ENCODE results near the gene FBH1. TPM values are rescaled to one million over a fixed set of nuclear protein-coding genes. Genes with fewer than 3 reads are reported as not detected.

The FBH1 gene
- total and polyA plus RNA-seq, 2 experiments from 2014 or later: 62.5 to 90.8 TPM

DNA sequence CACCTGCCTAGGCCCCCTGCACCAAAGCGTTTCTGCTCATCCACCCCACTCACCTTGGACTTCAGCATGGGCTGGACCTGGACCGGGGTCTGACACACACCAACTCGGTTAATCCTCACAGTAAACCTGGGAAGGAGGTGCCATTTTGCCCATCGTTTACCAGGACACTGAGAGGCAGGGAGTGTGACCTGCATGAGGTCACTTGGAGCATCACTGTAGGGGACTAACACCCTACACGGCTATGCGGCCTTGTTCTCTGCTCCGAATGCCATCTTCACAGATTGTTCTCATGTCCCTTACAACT is 33.4 kb upstream of the FBH1 start (continued):
- TF ChIP-seq, protein P1, sequence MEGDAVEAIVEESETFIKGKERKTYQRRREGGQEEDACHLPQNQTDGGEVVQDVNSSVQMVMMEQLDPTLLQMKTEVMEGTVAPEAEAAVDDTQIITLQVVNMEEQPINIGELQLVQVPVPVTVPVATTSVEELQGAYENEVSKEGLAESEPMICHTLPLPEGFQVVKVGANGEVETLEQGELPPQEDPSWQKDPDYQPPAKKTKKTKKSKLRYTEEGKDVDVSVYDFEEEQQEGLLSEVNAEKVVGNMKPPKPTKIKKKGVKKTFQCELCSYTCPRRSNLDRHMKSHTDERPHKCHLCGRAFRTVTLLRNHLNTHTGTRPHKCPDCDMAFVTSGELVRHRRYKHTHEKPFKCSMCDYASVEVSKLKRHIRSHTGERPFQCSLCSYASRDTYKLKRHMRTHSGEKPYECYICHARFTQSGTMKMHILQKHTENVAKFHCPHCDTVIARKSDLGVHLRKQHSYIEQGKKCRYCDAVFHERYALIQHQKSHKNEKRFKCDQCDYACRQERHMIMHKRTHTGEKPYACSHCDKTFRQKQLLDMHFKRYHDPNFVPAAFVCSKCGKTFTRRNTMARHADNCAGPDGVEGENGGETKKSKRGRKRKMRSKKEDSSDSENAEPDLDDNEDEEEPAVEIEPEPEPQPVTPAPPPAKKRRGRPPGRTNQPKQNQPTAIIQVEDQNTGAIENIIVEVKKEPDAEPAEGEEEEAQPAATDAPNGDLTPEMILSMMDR (conservative IDR thresholded peaks at IDR 0.05; ENCODE audit: low read depth in 2 of 2): no peak
- TF ChIP-seq EZH2phosphoT487 (IDR thresholded peaks at IDR 0.05; ENCODE audit: unreplicated experiment): no peak
- TF ChIP-seq, protein P2, sequence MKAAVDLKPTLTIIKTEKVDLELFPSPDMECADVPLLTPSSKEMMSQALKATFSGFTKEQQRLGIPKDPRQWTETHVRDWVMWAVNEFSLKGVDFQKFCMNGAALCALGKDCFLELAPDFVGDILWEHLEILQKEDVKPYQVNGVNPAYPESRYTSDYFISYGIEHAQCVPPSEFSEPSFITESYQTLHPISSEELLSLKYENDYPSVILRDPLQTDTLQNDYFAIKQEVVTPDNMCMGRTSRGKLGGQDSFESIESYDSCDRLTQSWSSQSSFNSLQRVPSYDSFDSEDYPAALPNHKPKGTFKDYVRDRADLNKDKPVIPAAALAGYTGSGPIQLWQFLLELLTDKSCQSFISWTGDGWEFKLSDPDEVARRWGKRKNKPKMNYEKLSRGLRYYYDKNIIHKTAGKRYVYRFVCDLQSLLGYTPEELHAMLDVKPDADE (IDR thresholded peaks at IDR 0.05): no peak

DNA sequence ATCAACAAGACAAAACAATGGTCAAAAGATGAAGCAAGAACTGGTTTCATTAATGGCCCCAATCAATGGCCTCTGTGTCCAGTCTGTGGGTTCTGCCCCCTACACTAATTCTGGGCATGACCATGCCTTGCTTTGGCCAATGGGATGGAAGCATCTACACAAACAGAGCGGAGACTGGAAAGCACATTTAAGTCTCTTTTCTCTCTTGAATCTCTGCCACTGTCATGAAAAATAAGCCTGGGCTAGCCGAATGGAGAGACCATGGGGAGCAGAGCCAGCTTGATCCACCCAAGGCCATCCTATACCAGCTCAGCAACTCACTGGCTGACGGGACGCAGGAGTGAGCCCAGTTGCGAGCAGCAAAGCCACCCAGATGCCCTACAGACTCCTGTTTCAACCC is 31.2 kb upstream of the FBH1 start:
- H3K4me1 Mint-ChIP-seq: peaks cover 4% of the 10 kb centered on the region; the same call in 1 of the 3 replicates
- Histone ChIP-seq H3K79me2 (replicated peaks; ENCODE audit: insufficient read depth) (no peaks in the 10 kb centered on the region), H3K4me3 (no peak overlapping the region), H3K27ac (ENCODE audit: low read depth) (no peak overlapping the region), H4K20me1 (replicated peaks; ENCODE audit: insufficient read depth) (no peaks in the 10 kb centered on the region), H3K27me3 (ENCODE audit: insufficient read depth) (no peaks in the 10 kb centered on the region), H3F3A (replicated peaks; ENCODE audit: low read depth) (no peaks in the 10 kb centered on the region), H3K4me2 (no peak overlapping the region), H3K9me2 (ENCODE audit: insufficient read depth) (no peaks in the 10 kb centered on the region), H3K4me1 (ENCODE audit: insufficient read depth) (no peaks in the 10 kb centered on the region), H2AFZ (no peak overlapping the region), H3K36me3 (ENCODE audit: insufficient read depth) (no peaks in the 10 kb centered on the region)
- H3K36me3 Mint-ChIP-seq (ENCODE audit: low read depth): peaks cover 19% of the 10 kb centered on the region; the same call in 2 of the 3 replicates
- H3K27me3 Mint-ChIP-seq (ENCODE audit: insufficient read depth, low read depth, poor library complexity): peaks cover 1% of the 10 kb centered on the region
- peaks cover 3% of the 10 kb centered on the region for H3K9me3 Mint-ChIP-seq
- DNase-seq (ENCODE audit: low spot score) (no peak), ATAC-seq (no peak)
- H3K4me3 Mint-ChIP-seq: no peak overlapping the region
- no peak overlapping the region for H3K27ac Mint-ChIP-seq
- TF ChIP-seq EZH2 (IDR thresholded peaks at IDR 0.05; ENCODE audit: low read depth, unreplicated experiment) (no peak), STAT1 (IDR thresholded peaks at IDR 0.05; ENCODE audit: unreplicated experiment) (no peak), ZNF114 (CRISPR knock-in tag; IDR thresholded peaks at IDR 0.05) (no peak), EZH2phosphoT487 (IDR thresholded peaks at IDR 0.05; ENCODE audit: unreplicated experiment) (no peak), JUNB (IDR thresholded peaks at IDR 0.05; ENCODE audit: unreplicated experiment) (no peak), POLR2AphosphoS5 (IDR thresholded peaks at IDR 0.05; ENCODE audit: low read depth) (no peak), ZNF331 (CRISPR knock-in tag; IDR thresholded peaks at IDR 0.05; ENCODE audit: low read depth) (no peak), NANOG (IDR thresholded peaks at IDR 0.05; ENCODE audit: borderline replicate concordance) (no peak), CREB1 (CRISPR knock-in tag; IDR thresholded peaks at IDR 0.05; ENCODE audit: low read depth) (no peak)
- TF ChIP-seq, protein P3, sequence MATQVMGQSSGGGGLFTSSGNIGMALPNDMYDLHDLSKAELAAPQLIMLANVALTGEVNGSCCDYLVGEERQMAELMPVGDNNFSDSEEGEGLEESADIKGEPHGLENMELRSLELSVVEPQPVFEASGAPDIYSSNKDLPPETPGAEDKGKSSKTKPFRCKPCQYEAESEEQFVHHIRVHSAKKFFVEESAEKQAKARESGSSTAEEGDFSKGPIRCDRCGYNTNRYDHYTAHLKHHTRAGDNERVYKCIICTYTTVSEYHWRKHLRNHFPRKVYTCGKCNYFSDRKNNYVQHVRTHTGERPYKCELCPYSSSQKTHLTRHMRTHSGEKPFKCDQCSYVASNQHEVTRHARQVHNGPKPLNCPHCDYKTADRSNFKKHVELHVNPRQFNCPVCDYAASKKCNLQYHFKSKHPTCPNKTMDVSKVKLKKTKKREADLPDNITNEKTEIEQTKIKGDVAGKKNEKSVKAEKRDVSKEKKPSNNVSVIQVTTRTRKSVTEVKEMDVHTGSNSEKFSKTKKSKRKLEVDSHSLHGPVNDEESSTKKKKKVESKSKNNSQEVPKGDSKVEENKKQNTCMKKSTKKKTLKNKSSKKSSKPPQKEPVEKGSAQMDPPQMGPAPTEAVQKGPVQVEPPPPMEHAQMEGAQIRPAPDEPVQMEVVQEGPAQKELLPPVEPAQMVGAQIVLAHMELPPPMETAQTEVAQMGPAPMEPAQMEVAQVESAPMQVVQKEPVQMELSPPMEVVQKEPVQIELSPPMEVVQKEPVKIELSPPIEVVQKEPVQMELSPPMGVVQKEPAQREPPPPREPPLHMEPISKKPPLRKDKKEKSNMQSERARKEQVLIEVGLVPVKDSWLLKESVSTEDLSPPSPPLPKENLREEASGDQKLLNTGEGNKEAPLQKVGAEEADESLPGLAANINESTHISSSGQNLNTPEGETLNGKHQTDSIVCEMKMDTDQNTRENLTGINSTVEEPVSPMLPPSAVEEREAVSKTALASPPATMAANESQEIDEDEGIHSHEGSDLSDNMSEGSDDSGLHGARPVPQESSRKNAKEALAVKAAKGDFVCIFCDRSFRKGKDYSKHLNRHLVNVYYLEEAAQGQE (IDR thresholded peaks at IDR 0.05; ENCODE audit: unreplicated experiment): no peak
- TF ChIP-seq, protein P4, sequence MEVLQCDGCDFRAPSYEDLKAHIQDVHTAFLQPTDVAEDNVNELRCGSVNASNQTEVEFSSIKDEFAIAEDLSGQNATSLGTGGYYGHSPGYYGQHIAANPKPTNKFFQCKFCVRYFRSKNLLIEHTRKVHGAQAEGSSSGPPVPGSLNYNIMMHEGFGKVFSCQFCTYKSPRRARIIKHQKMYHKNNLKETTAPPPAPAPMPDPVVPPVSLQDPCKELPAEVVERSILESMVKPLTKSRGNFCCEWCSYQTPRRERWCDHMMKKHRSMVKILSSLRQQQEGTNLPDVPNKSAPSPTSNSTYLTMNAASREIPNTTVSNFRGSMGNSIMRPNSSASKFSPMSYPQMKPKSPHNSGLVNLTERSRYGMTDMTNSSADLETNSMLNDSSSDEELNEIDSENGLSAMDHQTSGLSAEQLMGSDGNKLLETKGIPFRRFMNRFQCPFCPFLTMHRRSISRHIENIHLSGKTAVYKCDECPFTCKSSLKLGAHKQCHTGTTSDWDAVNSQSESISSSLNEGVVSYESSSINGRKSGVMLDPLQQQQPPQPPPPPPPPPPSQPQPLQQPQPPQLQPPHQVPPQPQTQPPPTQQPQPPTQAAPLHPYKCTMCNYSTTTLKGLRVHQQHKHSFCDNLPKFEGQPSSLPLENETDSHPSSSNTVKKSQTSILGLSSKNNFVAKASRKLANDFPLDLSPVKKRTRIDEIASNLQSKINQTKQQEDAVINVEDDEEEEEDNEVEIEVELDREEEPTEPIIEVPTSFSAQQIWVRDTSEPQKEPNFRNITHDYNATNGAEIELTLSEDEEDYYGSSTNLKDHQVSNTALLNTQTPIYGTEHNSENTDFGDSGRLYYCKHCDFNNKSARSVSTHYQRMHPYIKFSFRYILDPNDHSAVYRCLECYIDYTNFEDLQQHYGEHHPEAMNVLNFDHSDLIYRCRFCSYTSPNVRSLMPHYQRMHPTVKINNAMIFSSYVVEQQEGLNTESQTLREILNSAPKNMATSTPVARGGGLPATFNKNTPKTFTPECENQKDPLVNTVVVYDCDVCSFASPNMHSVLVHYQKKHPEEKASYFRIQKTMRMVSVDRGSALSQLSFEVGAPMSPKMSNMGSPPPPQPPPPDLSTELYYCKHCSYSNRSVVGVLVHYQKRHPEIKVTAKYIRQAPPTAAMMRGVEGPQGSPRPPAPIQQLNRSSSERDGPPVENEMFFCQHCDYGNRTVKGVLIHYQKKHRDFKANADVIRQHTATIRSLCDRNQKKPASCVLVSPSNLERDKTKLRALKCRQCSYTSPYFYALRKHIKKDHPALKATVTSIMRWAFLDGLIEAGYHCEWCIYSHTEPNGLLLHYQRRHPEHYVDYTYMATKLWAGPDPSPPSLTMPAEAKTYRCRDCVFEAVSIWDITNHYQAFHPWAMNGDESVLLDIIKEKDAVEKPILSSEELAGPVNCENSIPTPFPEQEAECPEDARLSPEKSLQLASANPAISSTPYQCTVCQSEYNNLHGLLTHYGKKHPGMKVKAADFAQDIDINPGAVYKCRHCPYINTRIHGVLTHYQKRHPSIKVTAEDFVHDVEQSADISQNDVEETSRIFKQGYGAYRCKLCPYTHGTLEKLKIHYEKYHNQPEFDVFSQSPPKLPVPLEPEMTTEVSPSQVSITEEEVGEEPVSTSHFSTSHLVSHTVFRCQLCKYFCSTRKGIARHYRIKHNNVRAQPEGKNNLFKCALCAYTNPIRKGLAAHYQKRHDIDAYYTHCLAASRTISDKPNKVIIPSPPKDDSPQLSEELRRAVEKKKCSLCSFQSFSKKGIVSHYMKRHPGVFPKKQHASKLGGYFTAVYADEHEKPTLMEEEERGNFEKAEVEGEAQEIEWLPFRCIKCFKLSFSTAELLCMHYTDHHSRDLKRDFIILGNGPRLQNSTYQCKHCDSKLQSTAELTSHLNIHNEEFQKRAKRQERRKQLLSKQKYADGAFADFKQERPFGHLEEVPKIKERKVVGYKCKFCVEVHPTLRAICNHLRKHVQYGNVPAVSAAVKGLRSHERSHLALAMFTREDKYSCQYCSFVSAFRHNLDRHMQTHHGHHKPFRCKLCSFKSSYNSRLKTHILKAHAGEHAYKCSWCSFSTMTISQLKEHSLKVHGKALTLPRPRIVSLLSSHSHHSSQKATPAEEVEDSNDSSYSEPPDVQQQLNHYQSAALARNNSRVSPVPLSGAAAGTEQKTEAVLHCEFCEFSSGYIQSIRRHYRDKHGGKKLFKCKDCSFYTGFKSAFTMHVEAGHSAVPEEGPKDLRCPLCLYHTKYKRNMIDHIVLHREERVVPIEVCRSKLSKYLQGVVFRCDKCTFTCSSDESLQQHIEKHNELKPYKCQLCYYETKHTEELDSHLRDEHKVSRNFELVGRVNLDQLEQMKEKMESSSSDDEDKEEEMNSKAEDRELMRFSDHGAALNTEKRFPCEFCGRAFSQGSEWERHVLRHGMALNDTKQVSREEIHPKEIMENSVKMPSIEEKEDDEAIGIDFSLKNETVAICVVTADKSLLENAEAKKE (CRISPR knock-in tag; IDR thresholded peaks at IDR 0.05): no peak
